Fibroblast of skin of left quadriceps (primary cell): ENCODE measurements around the gene DSCAML1.
A peak's percentile ranks its signal among the peaks of the same experiment; 100 is the strongest.

Source experiments
- DNase-seq, 2 experiments: peaks; one replicate each; pipeline ENCODE4 v3.0.0-alpha.2; 2013; ENCODE audit warnings: low read depth in 2 of 2

DSCAML1 gene

GRCh38 chr11:117690484-117691217 is 106.4 kb downstream of the DSCAML1 start:
- DNase-seq, result no peak

GRCh38 chr11:117688255-117688797 is 108.7 kb downstream of the DSCAML1 start:
- DNase-seq, result no peak

DNA sequence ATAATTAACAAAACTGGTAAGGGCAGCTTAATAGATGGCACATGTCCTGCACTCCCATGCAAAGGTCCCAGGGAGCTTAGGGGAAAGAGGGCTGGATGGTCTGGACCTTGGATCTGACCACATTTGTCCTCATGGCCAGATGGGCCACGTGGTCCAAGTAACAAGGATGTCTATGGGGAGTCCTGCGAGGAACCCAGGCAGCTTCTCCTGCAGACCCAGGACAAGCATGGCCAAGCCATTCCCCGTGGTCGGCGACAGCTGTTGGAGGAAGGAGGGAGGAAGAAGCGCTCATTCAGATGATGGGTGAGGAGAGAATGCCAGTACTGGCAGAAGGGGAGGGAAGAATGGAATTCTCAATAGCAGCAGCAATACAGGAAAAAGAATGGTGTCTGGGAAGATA is 109.2 kb downstream of the DSCAML1 start:
- DNase-seq, result no peak

DNA sequence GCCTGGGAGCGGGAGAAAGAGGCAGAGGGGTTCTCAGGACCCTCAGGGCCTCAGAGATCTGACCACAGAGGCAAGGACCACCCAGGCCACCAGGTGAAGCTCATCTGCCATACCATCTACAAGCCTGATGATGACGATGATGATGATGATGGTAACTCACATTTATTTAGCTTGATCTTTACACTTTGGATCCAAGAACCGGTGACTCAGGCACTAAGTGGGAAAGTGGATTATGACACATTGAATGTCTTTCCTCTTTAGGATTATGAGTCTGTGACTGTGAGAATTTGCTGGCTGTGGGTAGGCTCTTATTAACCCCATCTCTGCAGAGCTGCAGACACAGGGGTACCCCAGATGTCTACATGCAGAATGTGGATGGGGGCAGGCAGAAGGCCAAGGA is 110.3 kb downstream of the DSCAML1 start:
- no peak for DNase-seq

DNA sequence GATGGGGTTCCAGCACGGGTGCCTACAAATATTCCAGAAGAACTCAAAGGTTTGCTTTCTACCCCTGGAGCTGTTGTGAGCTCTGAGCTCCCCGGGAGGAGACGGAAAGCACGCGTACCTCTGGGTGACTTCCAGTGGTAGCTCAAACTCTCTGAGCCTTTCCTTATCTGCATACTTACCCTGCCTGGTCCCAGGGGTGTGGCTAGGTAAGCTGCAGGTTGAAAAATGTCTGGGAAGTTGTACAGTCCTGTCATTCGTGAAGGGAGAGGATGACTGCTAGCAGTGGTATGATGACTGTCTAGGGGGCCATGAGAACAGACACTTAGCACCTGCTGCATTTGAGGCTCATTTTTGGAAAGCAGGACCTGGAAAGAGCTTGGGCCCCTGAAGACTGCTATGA is 111.5 kb downstream of the DSCAML1 start:
- DNase-seq, result no peak

- no peak for DNase-seq
Observed at GRCh38 chr11:117684731-117685130, 112.3 kb downstream of the DSCAML1 start.

- DNase-seq, result no peak
Observed at GRCh38 chr11:117684111-117684510, 112.9 kb downstream of the DSCAML1 start.

DNA sequence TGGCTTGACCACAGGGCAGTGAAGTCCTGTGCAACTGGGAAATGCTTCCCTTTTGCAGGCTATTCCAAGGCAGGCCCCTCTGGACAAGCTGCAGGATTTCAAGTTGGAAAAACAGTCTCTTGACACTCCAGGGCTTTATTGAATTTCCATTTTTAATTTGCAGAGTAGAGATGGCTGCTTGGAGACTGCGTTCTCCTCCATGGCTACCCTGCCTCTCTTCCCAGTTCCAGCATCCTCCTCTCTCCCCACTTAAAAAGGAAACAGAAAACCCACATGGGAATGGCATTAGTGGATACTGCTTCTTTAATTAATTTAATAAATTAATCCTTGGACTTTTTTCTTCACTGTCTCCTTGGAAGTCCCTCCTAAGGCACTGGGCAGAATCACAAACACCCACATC is 115.6 kb downstream of the DSCAML1 start:
- DNase-seq, result no peak

DNA sequence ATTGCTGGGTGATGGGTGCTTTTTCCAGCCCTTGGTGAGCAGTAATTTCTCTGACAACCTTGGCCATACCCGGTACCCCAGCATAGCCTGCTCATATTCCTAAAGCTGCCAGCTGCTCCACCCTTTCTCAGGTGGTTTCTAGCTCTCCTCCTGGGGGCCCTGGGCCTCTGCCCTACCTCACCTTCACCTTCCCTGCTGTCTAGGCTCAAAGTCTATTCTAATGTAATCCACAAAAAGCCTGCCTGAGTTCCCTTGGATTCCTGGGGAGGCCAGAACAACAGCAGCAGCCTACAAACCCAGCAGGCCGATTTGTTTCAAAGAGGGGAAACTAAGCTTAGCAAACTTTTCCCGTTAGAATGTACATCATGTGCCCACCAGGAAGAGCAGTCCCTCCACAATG is 117.6 kb downstream of the DSCAML1 start:
- DNase-seq, result no peak

- no peak for DNase-seq
Observed at GRCh38 chr11:117678658-117679406, 118.2 kb downstream of the DSCAML1 start.

GRCh38 chr11:117677729-117678310 is 119.2 kb downstream of the DSCAML1 start:
- DNase-seq, result no peak

DNA sequence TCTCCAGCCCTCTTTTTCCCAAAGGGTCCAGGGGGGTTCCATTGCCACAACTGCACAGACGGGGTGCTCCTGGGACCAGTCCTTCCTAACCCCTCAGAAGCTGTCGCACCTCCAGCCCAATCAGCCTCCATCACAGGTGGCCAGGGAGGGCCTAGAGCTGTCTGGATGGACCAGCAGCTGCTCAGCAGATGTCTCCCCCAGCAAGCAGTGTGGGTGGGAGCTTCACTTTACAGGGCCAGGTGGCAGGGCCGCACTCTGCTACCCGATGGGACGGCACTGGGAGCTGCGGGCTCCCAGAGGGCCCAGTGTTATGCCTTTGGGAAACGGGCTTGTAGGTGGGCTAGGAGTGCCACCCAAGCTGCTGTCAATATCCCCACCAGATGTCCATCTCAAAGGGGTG is 120.5 kb downstream of the DSCAML1 start:
- DNase-seq, result no peak

GRCh38 chr11:117673602-117674001 is 123.4 kb downstream of the DSCAML1 start:
- DNase-seq, result no peak

DNA sequence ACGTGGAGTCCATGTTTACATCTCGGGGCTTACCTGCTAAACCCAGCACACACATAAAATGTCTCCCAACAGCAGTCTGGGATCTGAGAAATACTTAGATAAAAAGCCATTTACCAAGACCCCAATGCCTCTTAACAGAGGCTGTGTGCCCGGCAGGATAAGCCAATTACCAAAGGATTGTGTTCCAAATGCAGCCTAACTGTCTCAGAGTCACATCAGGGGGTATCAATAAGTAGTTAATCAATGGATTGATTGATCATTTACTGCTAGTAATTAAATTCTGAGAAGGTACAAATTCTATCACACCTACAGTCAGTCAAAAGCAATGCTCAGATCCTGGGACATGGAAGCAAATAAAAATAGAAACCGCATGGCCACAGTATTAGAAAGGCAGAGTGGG is 125.6 kb downstream of the DSCAML1 start:
- no peak for DNase-seq

GRCh38 chr11:117670924-117671323 is 126.1 kb downstream of the DSCAML1 start:
- DNase-seq, result no peak

- DNase-seq, result no peak
Observed at GRCh38 chr11:117670443-117670842, 126.6 kb downstream of the DSCAML1 start.

DNA sequence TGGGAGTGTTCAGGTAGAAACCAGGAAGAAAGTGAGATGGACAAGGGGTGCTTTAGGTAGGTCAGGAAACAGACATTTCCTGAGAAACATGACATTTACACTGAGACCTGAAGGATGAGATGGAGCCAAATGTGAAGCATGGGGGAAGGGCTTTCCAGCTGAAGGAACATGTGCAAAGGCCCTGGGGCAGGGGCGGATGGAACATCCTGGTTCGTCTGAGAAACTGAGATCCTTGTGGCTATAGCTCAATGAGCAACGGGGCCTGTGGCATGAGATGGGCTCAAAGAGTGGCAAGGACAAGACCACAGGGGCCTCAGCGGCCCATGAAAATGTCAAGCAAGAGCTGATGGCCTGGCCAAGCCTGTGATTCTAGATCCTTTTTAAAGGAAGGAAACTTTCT is 127.4 kb downstream of the DSCAML1 start:
- no peak for DNase-seq

DNA sequence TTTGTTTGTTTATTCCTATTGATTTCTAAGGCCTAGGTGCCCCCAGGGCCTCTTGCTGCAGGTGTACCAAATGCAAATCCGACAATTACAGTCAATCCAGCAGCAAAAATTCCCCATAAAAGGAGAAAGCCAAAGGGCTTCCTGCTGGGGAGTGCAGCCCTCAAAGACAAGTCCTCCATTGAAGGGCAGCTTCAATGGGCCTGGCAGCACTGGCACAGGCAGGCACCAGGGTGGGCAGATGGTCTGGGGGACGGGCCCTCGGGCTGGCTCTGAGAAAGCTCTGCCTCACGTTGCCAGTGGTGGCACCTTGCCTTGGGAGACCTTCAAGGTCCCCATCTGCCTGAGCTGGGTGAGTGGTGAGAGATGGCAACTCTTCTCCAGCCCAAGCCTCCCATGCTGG is 128.0 kb downstream of the DSCAML1 start:
- no peak for DNase-seq

- no peak for DNase-seq
Observed at GRCh38 chr11:117668321-117668751, 128.7 kb downstream of the DSCAML1 start.

- DNase-seq, result no peak
Observed at GRCh38 chr11:117664897-117665296, 132.1 kb downstream of the DSCAML1 start.

- DNase-seq, result peak in 1 of 2 experiments; percentile 0
Observed at GRCh38 chr11:117663821-117664220, 133.2 kb downstream of the DSCAML1 start.

DNA sequence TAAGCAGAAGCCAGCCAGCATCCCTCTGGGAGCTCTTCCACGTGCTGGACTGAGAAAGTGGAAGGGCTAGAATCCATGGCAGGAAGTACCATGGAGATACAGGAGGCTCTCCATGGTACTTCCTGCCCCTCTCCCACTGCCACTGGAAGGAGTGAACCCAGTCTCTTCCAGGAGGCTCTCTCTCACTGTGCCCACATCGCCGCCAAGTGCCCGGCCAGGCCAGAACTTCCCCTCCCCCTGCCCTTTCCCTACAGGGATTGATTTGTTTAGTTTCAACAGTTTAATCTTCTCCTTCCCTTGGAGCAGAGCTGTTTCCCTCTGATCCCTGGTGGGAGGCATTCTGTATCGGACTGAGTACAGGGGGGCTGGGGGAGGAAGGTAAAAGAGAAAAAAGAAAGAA is 133.6 kb downstream of the DSCAML1 start:
- DNase-seq, result no peak
